Mesothelial cell of epicardium (in vitro differentiated cells): ENCODE data around the gene GAPDHS. TPM values are rescaled to one million over a fixed set of nuclear protein-coding genes. Genes with fewer than 3 reads are reported as not detected.
A peak's percentile ranks its signal among the peaks of the same experiment; 100 is the strongest.

Experiments
- DNase-seq, 2 experiments: peaks; one replicate each; pipeline ENCODE4 v3.0.0; 2021; ENCODE audit warnings: low spot score in 2 of 2; ENCODE audit not compliant: unreplicated experiment in 2 of 2
- H3K27ac Mint-ChIP-seq: 2 replicates; pipeline ENCODE4 v1.8.0; 2021; ENCODE audit warnings: mixed read lengths
- H3K27me3 Mint-ChIP-seq: 2 replicates; pipeline ENCODE4 v1.8.0; 2021; ENCODE audit warnings: low read depth, mixed read lengths
- H3K36me3 Mint-ChIP-seq: 2 replicates; pipeline ENCODE4 v1.8.0; 2021; ENCODE audit warnings: mixed read lengths
- H3K4me1 Mint-ChIP-seq: 2 replicates; pipeline ENCODE4 v1.8.0; 2021; ENCODE audit warnings: mixed read lengths
- H3K4me3 Mint-ChIP-seq: 2 replicates; pipeline ENCODE4 v1.8.0; 2021; ENCODE audit warnings: mild to moderate bottlenecking, moderate library complexity, mixed read lengths
- H3K9me3 Mint-ChIP-seq: 2 replicates; pipeline ENCODE4 v1.8.0; 2021; ENCODE audit warnings: mixed read lengths
- CTCF ChIP-seq: fragments of 200-600 bp; sonication (generic); IDR thresholded peaks from one replicate; pipeline ENCODE4 v1.5.0; 2021; ENCODE audit warnings: antibody characterized with exemption; ENCODE audit not compliant: unreplicated experiment
- total RNA-seq: library from RNA; stranded (reverse); gene quantifications from 3 replicates; pipeline ENCODE4 v1.2.1, GENCODE V29; 2021

Gene GAPDHS
- total RNA-seq, 1 donor from 2014 or later: not detected

GRCh38 chr19:35546532-35546931 is 13.3 kb downstream of the GAPDHS start:
- no peaks in the 10 kb centered on the region for H3K27me3 Mint-ChIP-seq
- no peaks in the 10 kb centered on the region for H3K9me3 Mint-ChIP-seq
- TF ChIP-seq CTCF: no peak
- no peak for DNase-seq
- H3K4me1 Mint-ChIP-seq: peaks cover 24% of the 10 kb centered on the region
- H3K27ac Mint-ChIP-seq: peak overlapping the region; percentile 96
- H3K36me3 Mint-ChIP-seq: peaks cover 4% of the 10 kb centered on the region
- H3K4me3 Mint-ChIP-seq: peak overlapping the region; percentile 93

GRCh38 chr19:35549174-35549788 is 16.0 kb downstream of the GAPDHS start:
- Mint-ChIP-seq H3K27me3 (peaks cover 4% of the 10 kb centered on the region), H3K4me3 (no peak overlapping the region), H3K36me3 (no peaks in the 10 kb centered on the region), H3K4me1 (peaks cover 22% of the 10 kb centered on the region), H3K9me3 (no peaks in the 10 kb centered on the region), H3K27ac (peak overlapping the region; percentile 24)
- peak in 1 of 2 experiments; percentile 70 for DNase-seq
- peak; percentile 82 for TF ChIP-seq CTCF

- TF ChIP-seq CTCF: no peak
- Mint-ChIP-seq H3K36me3 (no peaks in the 10 kb centered on the region), H3K4me1 (peaks cover 15% of the 10 kb centered on the region), H3K4me3 (no peak overlapping the region), H3K9me3 (no peaks in the 10 kb centered on the region), H3K27ac (no peak overlapping the region), H3K27me3 (peaks cover 12% of the 10 kb centered on the region)
- no peak for DNase-seq
Observed at GRCh38 chr19:35549879-35550523, 16.7 kb downstream of the GAPDHS start.

- no peak overlapping the region for H3K4me3 Mint-ChIP-seq
- H3K27me3 Mint-ChIP-seq: peaks cover 22% of the 10 kb centered on the region
- no peak for TF ChIP-seq CTCF
Observed at GRCh38 chr19:35551091-35551810, 18.0 kb downstream of the GAPDHS start.

GRCh38 chr19:35552534-35553384 is 19.5 kb downstream of the GAPDHS start:
- DNase-seq: no peak
- no peak overlapping the region for H3K4me3 Mint-ChIP-seq
- peaks cover 35% of the 10 kb centered on the region for H3K27me3 Mint-ChIP-seq
- peaks cover 3% of the 10 kb centered on the region for H3K4me1 Mint-ChIP-seq
- H3K9me3 Mint-ChIP-seq: no peaks in the 10 kb centered on the region
- no peaks in the 10 kb centered on the region for H3K36me3 Mint-ChIP-seq
- TF ChIP-seq CTCF: no peak
- no peak overlapping the region for H3K27ac Mint-ChIP-seq

More at GRCh38 chr19:35551091-35551810, 18.0 kb downstream of the GAPDHS start:
- H3K36me3 Mint-ChIP-seq: no peaks in the 10 kb centered on the region
- H3K4me1 Mint-ChIP-seq: peaks cover 13% of the 10 kb centered on the region
- H3K27ac Mint-ChIP-seq: no peak overlapping the region
- H3K9me3 Mint-ChIP-seq: no peaks in the 10 kb centered on the region
- DNase-seq: no peak
